ENCODE data around the gene SMARCC2.
"Not testable (repeated sequence)": the region's sequence is repeated elsewhere in the genome, so short reads cannot be mapped to it uniquely, and the experiment has no call there.

Gene SMARCC2

GRCh38 chr12:56120158-56120846 lies 69.0 kb downstream of the SMARCC2 start:
- DNase-seq, result no peak

GRCh38 chr12:56119361-56119796 lies 69.9 kb downstream of the SMARCC2 start:
- DNase-seq, result peak; percentile 92

- no peak for DNase-seq
Measured at GRCh38 chr12:56118688-56119357, 70.5 kb downstream of the SMARCC2 start.

GRCh38 chr12:56117778-56118687 lies 71.2 kb downstream of the SMARCC2 start, which contains the start of gene ZC3H10:
TSS of gene ZC3H10 (plus strand) at chr12:56118266. CDS start at chr12:56120563, 2,297 bp downstream.
- DNase-seq, result peak; percentile 99

- not testable (repeated sequence) for DNase-seq
Measured at GRCh38 chr12:56117082-56117706, 72.1 kb downstream of the SMARCC2 start.

- peak; percentile 94 for DNase-seq
Measured at GRCh38 chr12:56116267-56117081, 72.8 kb downstream of the SMARCC2 start, which contains the start of gene RPL41. TSS of gene RPL41 (plus strand) at chr12:56116633.

GRCh38 chr12:56115329-56115728 lies 74.0 kb downstream of the SMARCC2 start:
- no peak for DNase-seq

- DNase-seq, result no peak
Measured at GRCh38 chr12:56114084-56114483, 75.2 kb downstream of the SMARCC2 start.
